Measurements from ENCODE around the gene FAM83C. TPM values are rescaled to one million over a fixed set of nuclear protein-coding genes. Genes with fewer than 3 reads are reported as not detected.

The FAM83C gene
- total RNA-seq, 1 donor = not detected

- no peak overlapping the region for H3K4me3 ChIP-seq (ENCODE audit: low read depth, low read length)
- DNase-seq (ENCODE audit: low read depth) = peak; percentile 43
- TF ChIP-seq CTCF (IDR thresholded peaks at IDR 0.05; ENCODE audit: insufficient read depth, low read length) = no peak
Observed at GRCh38 chr20:35311409-35311808, 19.2 kb upstream of the FAM83C start.

GRCh38 chr20:35307666-35308653 is 15.7 kb upstream of the FAM83C start:
- DNase-seq (ENCODE audit: low read depth) = peak; percentile 87
- H3K4me3 ChIP-seq (ENCODE audit: low read depth, low read length) = no peak overlapping the region
- TF ChIP-seq CTCF (IDR thresholded peaks at IDR 0.05; ENCODE audit: insufficient read depth, low read length) = no peak

DNA sequence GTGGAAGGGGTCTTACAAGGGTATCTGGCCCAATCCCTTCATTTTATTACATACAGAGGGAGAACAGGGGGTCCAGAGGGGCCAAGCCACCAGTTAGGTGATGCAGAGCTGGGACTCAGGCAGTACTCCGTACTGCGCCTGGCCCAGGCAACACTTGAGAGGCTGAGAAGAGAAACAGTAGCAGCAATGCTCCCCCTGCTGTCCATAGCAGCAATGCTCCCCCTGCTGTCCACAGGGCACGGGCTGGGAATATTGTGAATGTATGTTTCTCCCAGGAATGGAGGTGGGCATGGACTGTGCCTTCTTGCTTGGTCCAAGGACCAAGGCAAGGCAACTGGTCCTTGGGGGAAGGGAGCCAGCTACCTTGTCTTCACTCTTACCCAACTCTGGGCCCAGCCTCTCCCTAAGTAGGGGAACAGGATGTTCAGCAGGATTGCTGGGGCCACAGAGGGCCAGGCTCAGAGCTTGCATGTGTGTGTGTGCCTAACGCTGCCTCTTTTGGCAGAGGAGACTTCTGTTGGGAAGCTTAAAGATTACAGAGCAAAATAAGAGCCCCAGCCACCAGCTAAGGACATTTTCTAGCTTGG is 14.8 kb upstream of the FAM83C start:
- peak; percentile 79 for TF ChIP-seq CTCF (IDR thresholded peaks at IDR 0.05; ENCODE audit: insufficient read depth, low read length)
- H3K4me3 ChIP-seq (ENCODE audit: low read depth, low read length) = no peak overlapping the region
- DNase-seq (ENCODE audit: low read depth) = peak; percentile 73

DNA sequence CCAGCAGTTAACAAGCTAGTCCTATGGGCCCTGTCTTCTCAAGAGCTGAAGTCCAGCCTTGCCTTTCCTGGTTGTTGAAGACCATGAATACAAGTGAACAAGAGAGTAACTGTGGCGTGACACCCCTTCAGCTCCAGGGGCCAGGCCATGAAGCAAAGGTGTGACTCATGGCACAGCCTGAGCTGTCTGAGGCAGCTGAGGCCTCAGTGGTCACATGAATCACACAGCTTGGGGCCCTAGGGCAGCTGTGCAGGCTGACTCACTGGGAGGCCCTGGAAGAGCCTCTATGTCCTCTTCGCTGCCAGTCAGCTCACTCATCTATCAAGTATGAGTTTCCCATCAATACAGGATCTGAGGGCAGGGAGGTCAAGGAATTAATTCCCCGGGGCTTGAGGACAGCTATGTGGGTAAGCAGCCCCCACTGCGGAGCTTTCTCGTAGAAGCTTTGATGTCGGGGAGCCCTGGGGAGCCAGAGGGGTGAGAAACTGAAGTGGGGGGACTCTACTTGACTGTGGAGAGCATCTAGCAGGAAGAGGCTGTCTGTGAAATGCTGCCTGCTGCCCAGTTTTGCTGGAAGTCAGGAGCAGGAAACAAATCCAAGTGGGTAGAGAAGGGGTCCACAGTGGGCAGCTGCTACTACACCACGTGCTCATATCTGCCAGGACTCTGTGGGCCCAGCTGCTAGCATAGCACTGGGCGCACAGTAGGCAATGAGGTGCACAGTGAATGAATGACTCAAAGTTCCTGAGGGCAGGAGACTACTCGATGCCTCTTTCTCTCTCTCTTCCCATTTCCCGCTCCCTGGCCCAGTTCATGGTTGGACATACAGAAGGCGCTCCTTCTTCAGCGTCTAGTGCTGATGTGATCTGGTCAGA is 13.7 kb upstream of the FAM83C start:
- peak; percentile 97 for DNase-seq (ENCODE audit: low read depth)
- no peak overlapping the region for H3K4me3 ChIP-seq (ENCODE audit: low read depth, low read length)
- TF ChIP-seq CTCF (IDR thresholded peaks at IDR 0.05; ENCODE audit: insufficient read depth, low read length) = no peak

DNA sequence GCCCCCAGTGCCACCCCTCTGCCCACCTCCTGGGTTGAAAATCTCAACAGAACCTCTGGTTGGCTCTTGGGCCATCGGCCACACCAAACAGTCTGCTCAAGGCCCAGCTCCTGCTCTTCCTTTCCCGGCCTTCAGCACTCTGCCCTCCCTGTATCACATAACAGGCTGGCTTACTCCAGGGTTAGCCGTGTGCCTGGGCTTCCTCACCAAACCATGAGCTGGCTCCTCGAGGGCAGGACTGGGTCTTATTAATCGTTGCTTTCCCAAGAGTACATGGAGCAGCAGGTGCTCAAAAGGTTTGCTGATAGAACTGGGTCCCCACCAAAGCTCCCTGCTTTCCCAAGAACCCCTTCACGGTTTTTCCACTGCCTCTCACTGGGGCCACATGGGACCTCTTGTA is 12.7 kb upstream of the FAM83C start:
- DNase-seq (ENCODE audit: low read depth) = no peak
- TF ChIP-seq CTCF (IDR thresholded peaks at IDR 0.05; ENCODE audit: insufficient read depth, low read length) = no peak
- H3K4me3 ChIP-seq (ENCODE audit: low read depth, low read length) = no peak overlapping the region

DNA sequence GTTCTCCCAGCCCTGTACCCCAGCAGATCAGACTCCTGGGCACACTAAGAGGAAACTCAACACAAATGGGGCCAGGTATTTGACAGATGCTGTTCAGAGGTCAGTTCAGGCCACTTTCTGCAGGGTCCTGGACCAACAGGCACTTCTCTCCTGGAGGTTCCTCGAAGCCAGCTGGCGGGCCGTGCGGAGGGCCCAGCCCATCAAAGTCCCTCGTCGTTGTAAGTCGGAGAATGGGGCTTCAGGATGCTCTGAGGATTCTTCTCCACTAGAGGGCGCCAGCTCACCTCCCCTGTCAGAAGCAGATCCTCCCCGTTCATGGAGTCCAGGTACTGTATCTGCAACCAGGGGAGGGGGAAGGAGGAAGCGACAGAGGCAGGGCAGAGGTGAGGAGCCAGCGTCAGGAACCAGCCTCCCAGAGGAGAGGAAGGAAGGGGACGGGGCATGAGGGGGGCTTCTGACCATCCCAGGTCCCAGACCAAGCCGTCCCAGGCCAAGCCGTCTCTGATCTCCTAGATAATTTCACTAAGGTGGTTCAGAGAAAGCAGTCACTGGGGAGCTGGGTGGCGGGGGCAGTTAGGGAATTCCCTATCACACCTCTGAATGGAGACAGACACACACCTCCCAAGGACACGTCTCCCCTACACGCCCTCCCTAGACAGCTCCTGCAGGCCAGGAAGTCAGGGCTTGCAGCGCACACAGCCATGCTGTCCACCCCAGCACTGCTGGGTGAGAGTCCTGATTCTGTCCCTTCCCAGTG is 11.7 kb upstream of the FAM83C start:
- peak; percentile 92 for TF ChIP-seq CTCF (IDR thresholded peaks at IDR 0.05; ENCODE audit: insufficient read depth, low read length)
- no peak overlapping the region for H3K4me3 ChIP-seq (ENCODE audit: low read depth, low read length)
- DNase-seq (ENCODE audit: low read depth) = peak; percentile 92
